HUDEP-2 (cell line): ENCODE data around the gene ANKS1B.
"Not testable (repeated sequence)": the region's sequence is repeated elsewhere in the genome, so short reads cannot be mapped to it uniquely, and the experiment has no call there.

Experiments used
- DNase-seq, 76 experiments: peaks; one replicate each; lab custom pipeline; 2025; ENCODE audit not compliant: unreplicated experiment in 76 of 76; lab: John Stamatoyannopoulos, UW

ANKS1B gene

GRCh38 chr12:99611117-99611516 is 373.6 kb downstream of the ANKS1B start:
- no peak for DNase-seq

- DNase-seq: no peak
These were observed 375.1 kb downstream of the ANKS1B start for GRCh38 chr12:99609455-99610181.

GRCh38 chr12:99600388-99600787 is 384.3 kb downstream of the ANKS1B start:
- no peak for DNase-seq

- DNase-seq: no peak
These were observed 386.0 kb downstream of the ANKS1B start for GRCh38 chr12:99598785-99599184.

- DNase-seq: no peak
These were observed 388.0 kb downstream of the ANKS1B start for GRCh38 chr12:99596762-99597161.

GRCh38 chr12:99577125-99577524 is 407.6 kb downstream of the ANKS1B start:
- DNase-seq: not testable (repeated sequence)

- DNase-seq: no peak
These were observed 410.8 kb downstream of the ANKS1B start for GRCh38 chr12:99573980-99574379.

GRCh38 chr12:99567072-99567471 is 417.7 kb downstream of the ANKS1B start:
- no peak for DNase-seq

GRCh38 chr12:99558109-99558508 is 426.6 kb downstream of the ANKS1B start:
- no peak for DNase-seq

- DNase-seq: no peak
These were observed 431.3 kb downstream of the ANKS1B start for GRCh38 chr12:99553461-99553860.

GRCh38 chr12:99552022-99552421 is 432.7 kb downstream of the ANKS1B start:
- no peak for DNase-seq

GRCh38 chr12:99549651-99550050 is 435.1 kb downstream of the ANKS1B start:
- DNase-seq: no peak

- no peak for DNase-seq
These were observed 435.5 kb downstream of the ANKS1B start for GRCh38 chr12:99549196-99549595.

GRCh38 chr12:99544457-99544856 is 440.3 kb downstream of the ANKS1B start:
- DNase-seq: no peak

GRCh38 chr12:99529966-99530365 is 454.8 kb downstream of the ANKS1B start:
- DNase-seq: no peak

- DNase-seq: no peak
These were observed 456.3 kb downstream of the ANKS1B start for GRCh38 chr12:99528478-99528877.

GRCh38 chr12:99523853-99524252 is 460.9 kb downstream of the ANKS1B start:
- no peak for DNase-seq

GRCh38 chr12:99522456-99522855 is 462.3 kb downstream of the ANKS1B start:
- no peak for DNase-seq

- DNase-seq: no peak
These were observed 463.1 kb downstream of the ANKS1B start for GRCh38 chr12:99521664-99522063.

- DNase-seq: no peak
These were observed 471.7 kb downstream of the ANKS1B start for GRCh38 chr12:99513066-99513465.

- no peak for DNase-seq
These were observed 478.9 kb downstream of the ANKS1B start for GRCh38 chr12:99505805-99506204.

- no peak for DNase-seq
These were observed 486.0 kb downstream of the ANKS1B start for GRCh38 chr12:99498756-99499155.

GRCh38 chr12:99495799-99496198 is 488.9 kb downstream of the ANKS1B start:
- no peak for DNase-seq
